H1 (cell line): ENCODE data around the gene AKAP7. TPM values are rescaled to one million over a fixed set of nuclear protein-coding genes. Genes with fewer than 3 reads are reported as not detected.

Experiments used
- CTCF ChIA-PET: fragments of 300-600 bp; sonication (Branson Sonifier 250); formaldehyde crosslinking; loops from one replicate; lab custom pipeline; 2021; ENCODE audit not compliant: partially characterized antibody; lab: Charles Lee
- POLR2A ChIA-PET: fragments of 300-600 bp; sonication (Branson Sonifier 250); formaldehyde crosslinking; loops from one replicate; lab custom pipeline; 2021; ENCODE audit warnings: inconsistent platforms; ENCODE audit not compliant: partially characterized antibody; lab: Charles Lee
- DNase-seq, 2 experiments: peaks; one replicate each; pipeline versions ENCODE4 v3.0.0 to v3.0.0-alpha.2; 2010 to 2022; ENCODE audit warnings: low spot score in 2 of 2, low read depth in 1 of 2, mixed read lengths in 1 of 2
- FAIRE-seq: peaks from 2 replicates; lab custom pipeline; 2011; peaks lifted over from hg19 to GRCh38; lab: Jason Lieb, UNC
- H2AFZ ChIP-seq: 2 replicates; pipeline ENCODE4 v1.8.1; 2012; ENCODE audit warnings: low read length, inconsistent platforms
- H2AK5ac ChIP-seq: 2 replicates; pipeline ENCODE4 v1.6.1; 2013; ENCODE audit warnings: low read depth, low read length
- H2BK120ac ChIP-seq: replicated peaks from 2 replicates; pipeline ENCODE3; 2013; ENCODE audit warnings: low read depth, low read length, inconsistent platforms
- H2BK12ac ChIP-seq: 2 replicates; pipeline ENCODE4 v1.6.1; 2013; ENCODE audit warnings: low read depth, low read length
- H2BK15ac ChIP-seq: 2 replicates; pipeline ENCODE4 v1.6.1; 2013; ENCODE audit warnings: low read length
- H2BK20ac ChIP-seq: 2 replicates; pipeline ENCODE4 v1.6.1; 2013; ENCODE audit warnings: low read length
- H2BK5ac ChIP-seq: 2 replicates; pipeline ENCODE4 v1.6.1; 2013; ENCODE audit warnings: low read depth, low read length
- H3K14ac ChIP-seq: 2 replicates; pipeline ENCODE4 v1.6.1; 2013; ENCODE audit warnings: inconsistent platforms; ENCODE audit not compliant: insufficient read length
- H3K18ac ChIP-seq: 2 replicates; pipeline ENCODE4 v1.6.1; 2013; ENCODE audit warnings: low read length; ENCODE audit errors: extremely low read depth
- H3K23ac ChIP-seq: 2 replicates; pipeline ENCODE4 v1.6.1; 2013; ENCODE audit warnings: inconsistent platforms; ENCODE audit not compliant: insufficient read length
- H3K23me2 ChIP-seq: 2 replicates; pipeline ENCODE4 v1.6.1; 2013; ENCODE audit warnings: low read depth, low read length
- H3K27ac ChIP-seq: 2 replicates; pipeline ENCODE4 v1.6.1; 2011; ENCODE audit warnings: low read depth, low read length, inconsistent platforms
- H3K27me3 ChIP-seq, 4 experiments: replicated peaks in 1 of 4; 1 replicate in 1 of 4; 2 replicates in 3 of 4; pipeline versions ENCODE4 v1.6.1 to v1.8.1; 2011 to 2013; ENCODE audit warnings: low read length in 3 of 4, mild to moderate bottlenecking in 3 of 4, inconsistent platforms in 2 of 4, mixed read lengths in 2 of 4, moderate library complexity in 1 of 4; ENCODE audit not compliant: control insufficient read depth in 3 of 4, insufficient read depth in 3 of 4; ENCODE audit errors: extremely low read depth in 1 of 4
- H3K36me3 ChIP-seq, 4 experiments: 2 replicates each; pipeline versions ENCODE4 v1.6.1 to v1.8.1; 2011 to 2013; ENCODE audit warnings: mild to moderate bottlenecking in 4 of 4, low read length in 3 of 4, moderate library complexity in 2 of 4, control low read depth in 1 of 4, inconsistent platforms in 1 of 4; ENCODE audit not compliant: insufficient read depth in 4 of 4, control insufficient read depth in 2 of 4
- H3K4ac ChIP-seq: replicated peaks from 2 replicates; pipeline ENCODE3; 2013; ENCODE audit warnings: low read length, low read depth, mixed read lengths, inconsistent platforms; ENCODE audit not compliant: insufficient read length
- H3K4me1 ChIP-seq, 4 experiments: replicated peaks in 1 of 4; 1 replicate in 1 of 4; 2 replicates in 3 of 4; pipeline versions ENCODE4 v1.6.1 to v1.8.1; 2011 to 2013; ENCODE audit warnings: low read length in 3 of 4, inconsistent platforms in 2 of 4, mixed read lengths in 1 of 4; ENCODE audit not compliant: insufficient read depth in 4 of 4, control insufficient read depth in 3 of 4
- H3K4me2 ChIP-seq, 2 experiments: 2 replicates each; pipeline versions ENCODE4 v1.6.1 to v1.8.1; 2011 to 2013; ENCODE audit warnings: low read depth in 2 of 2, low read length in 2 of 2, control low read depth in 1 of 2, inconsistent platforms in 1 of 2, mild to moderate bottlenecking in 1 of 2; ENCODE audit not compliant: insufficient read depth in 1 of 2
- H3K4me3 ChIP-seq, 4 experiments: fragments of 200-600, 300-600 bp in 1 of 4; sonication (generic), shearing (Covaris generic), sonication (Bioruptor Twin) in 1 of 4; 2 replicates each; pipeline versions ENCODE4 v1.5.1 to v1.8.1; 2011 to 2016; ENCODE audit warnings: low read length in 4 of 4, low read depth in 3 of 4, control low read depth in 2 of 4, inconsistent platforms in 2 of 4, mild to moderate bottlenecking in 2 of 4, mixed read lengths in 1 of 4, moderate library complexity in 1 of 4; ENCODE audit not compliant: insufficient read depth in 2 of 4; ENCODE audit errors: extremely low read depth in 1 of 4
- H3K56ac ChIP-seq: replicated peaks from 2 replicates; pipeline ENCODE3; 2013; ENCODE audit warnings: low read depth, mild to moderate bottlenecking, mixed read lengths, low read length, inconsistent platforms; ENCODE audit not compliant: insufficient read length
- H3K79me1 ChIP-seq: 2 replicates; pipeline ENCODE4 v1.6.1; 2013; ENCODE audit warnings: low read depth, low read length, control low read depth
- H3K79me2 ChIP-seq, 2 experiments: 2 replicates each; pipeline versions ENCODE4 v1.6.1 to v1.8.1; 2012 to 2013; ENCODE audit warnings: low read length in 2 of 2, mild to moderate bottlenecking in 2 of 2, inconsistent platforms in 1 of 2; ENCODE audit not compliant: insufficient read depth in 2 of 2, control insufficient read depth in 1 of 2
- H3K9ac ChIP-seq, 4 experiments: replicated peaks in 1 of 4; 1 replicate in 1 of 4; 2 replicates in 3 of 4; pipeline versions ENCODE4 v1.6.1 to v1.8.1; 2011 to 2013; ENCODE audit warnings: low read depth in 3 of 4, low read length in 3 of 4, control low read depth in 2 of 4, mild to moderate bottlenecking in 2 of 4, moderate library complexity in 2 of 4, inconsistent platforms in 1 of 4; ENCODE audit errors: extremely low read depth in 1 of 4
- H3K9me3 ChIP-seq, 2 experiments: 2 replicates each; pipeline versions ENCODE4 v1.6.1 to v1.8.1; 2012 to 2013; ENCODE audit warnings: mild to moderate bottlenecking in 2 of 2, moderate library complexity in 2 of 2, control low read depth in 1 of 2, inconsistent platforms in 1 of 2, low read depth in 1 of 2, low read length in 1 of 2, mixed read lengths in 1 of 2; ENCODE audit not compliant: insufficient read depth in 2 of 2
- H4K20me1 ChIP-seq, 2 experiments: replicated peaks in 1 of 2; 2 replicates each; pipeline versions ENCODE3 to v1.8.1; 2011 to 2013; ENCODE audit warnings: inconsistent platforms in 2 of 2, low read length in 2 of 2, mild to moderate bottlenecking in 1 of 2; ENCODE audit not compliant: insufficient read depth in 2 of 2, control insufficient read depth in 1 of 2
- H4K5ac ChIP-seq: 2 replicates; pipeline ENCODE4 v1.6.1; 2013; ENCODE audit warnings: low read length, low read depth, mixed read lengths, inconsistent platforms; ENCODE audit not compliant: insufficient read length
- H4K8ac ChIP-seq: 2 replicates; pipeline ENCODE4 v1.8.0; 2013; ENCODE audit warnings: mild to moderate bottlenecking, moderate library complexity, low read length, inconsistent platforms; ENCODE audit not compliant: insufficient read depth; ENCODE audit errors: extremely low read depth
- H4K91ac ChIP-seq: replicated peaks from 2 replicates; pipeline ENCODE3; 2013; ENCODE audit warnings: low read length, mixed read lengths, inconsistent platforms; ENCODE audit not compliant: insufficient read length
- ATF3 ChIP-seq: IDR thresholded peaks from 2 replicates; pipeline ENCODE4 v1.6.1; 2011; ENCODE audit warnings: low read depth, mild to moderate bottlenecking, low read length; ENCODE audit not compliant: insufficient read depth
- BCL11A ChIP-seq, 2 experiments: IDR thresholded peaks; one replicate each; pipeline ENCODE4 v1.6.1; 2011; ENCODE audit warnings: low read depth in 2 of 2, low read length in 2 of 2, mild to moderate bottlenecking in 2 of 2
- BRCA1 ChIP-seq: IDR thresholded peaks from 2 replicates; pipeline ENCODE4 v1.6.1; 2012; ENCODE audit warnings: low read depth, low read length, improper control_type of control experiment
- CREB1 ChIP-seq: IDR thresholded peaks from 2 replicates; pipeline ENCODE4 v1.6.1; 2012; ENCODE audit warnings: inconsistent platforms
- FOSL1 ChIP-seq: IDR thresholded peaks from 2 replicates; pipeline ENCODE4 v1.6.1; 2011; ENCODE audit warnings: mild to moderate bottlenecking, low read depth, low read length, moderate library complexity; ENCODE audit not compliant: insufficient read depth
- KDM5A ChIP-seq: fragments of 200-600 bp; IDR thresholded peaks from 2 replicates; pipeline ENCODE4 v1.7.1; 2012; ENCODE audit warnings: mild to moderate bottlenecking, low read length, inconsistent platforms, mixed read lengths
- NANOG ChIP-seq: IDR thresholded peaks from 2 replicates; pipeline ENCODE4 v1.6.1; 2011; ENCODE audit warnings: low read length, low read depth, mild to moderate bottlenecking, inconsistent platforms; ENCODE audit not compliant: insufficient read depth, poor library complexity, severe bottlenecking
- NRF1 ChIP-seq: IDR thresholded peaks from 2 replicates; pipeline ENCODE4 v1.6.1; 2011; ENCODE audit warnings: mild to moderate bottlenecking, low read depth, low read length, improper control_type of control experiment
- RXRA ChIP-seq: IDR thresholded peaks from 2 replicates; pipeline ENCODE4 v1.6.1; 2011; ENCODE audit warnings: low read depth, mild to moderate bottlenecking, low read length, moderate library complexity; ENCODE audit not compliant: insufficient read depth
- SIRT6 ChIP-seq: IDR thresholded peaks from one replicate; pipeline ENCODE4 v1.7.1; 2012; ENCODE audit warnings: low read length, inconsistent platforms
- SIX5 ChIP-seq: IDR thresholded peaks from 2 replicates; pipeline ENCODE4 v1.6.1; 2011; ENCODE audit warnings: mild to moderate bottlenecking, low read depth, low read length
- SP4 ChIP-seq: IDR thresholded peaks from 2 replicates; pipeline ENCODE4 v1.6.1; 2012; ENCODE audit warnings: low read length, inconsistent platforms
- TCF12 ChIP-seq: IDR thresholded peaks from 2 replicates; pipeline ENCODE4 v1.6.1; 2011; ENCODE audit warnings: low read depth, mild to moderate bottlenecking, low read length
- USF2 ChIP-seq: IDR thresholded peaks from 2 replicates; pipeline ENCODE4 v1.6.1; 2011; ENCODE audit warnings: low read length, improper control_type of control experiment
- YY1 ChIP-seq: IDR thresholded peaks from 2 replicates; pipeline ENCODE4 v1.6.1; 2011; ENCODE audit warnings: low read depth, mild to moderate bottlenecking, low read length
- polyA plus RNA-seq, 7 experiments: library from polyadenylated mRNA; depleted of rRNA in 3 of 7; stranded (reverse) in 5 of 7; unstranded in 2 of 7; fragments of >200 nt in 5 of 7; fragments of 200-250 nt in 2 of 7; gene quantifications; 1 replicate in 5 of 7; 2 replicates in 1 of 7; 4 replicates in 1 of 7; pipeline versions ENCODE4 v1.2.1 to v1.2.3, GENCODE V29; 2011 to 2013; ENCODE audit warnings: missing spikeins in 2 of 7, mixed read lengths in 2 of 7
- total RNA-seq: library from RNA; stranded (reverse); fragmentation: NEBNext Ultra II Directional; extraction: Animal tissue kit (Norgen Biotek cat#: 25700); gene quantifications from 2 replicates; pipeline ENCODE4 v1.2.1, GENCODE V29; 2021

Gene AKAP7
- total and polyA plus RNA-seq, 2 of the 8 experiments (the other 6 are each of a cell fraction or from before 2014, with no cell fraction given): 4.7 to 16.9 TPM

GRCh38 chr6:131255434-131255833 lies 120.2 kb downstream of the AKAP7 start:
- Histone ChIP-seq H3K36me3 (peaks cover 0 to 3% (median 0%) of the 10 kb centered on the region in 4 experiments; a peak in 2 of 8 replicates), H4K20me1 (no peaks in the 10 kb centered on the region), H4K8ac (no peak overlapping the region), H3K9me3 (no peaks in the 10 kb centered on the region; a peak in 1 of 4 replicates), H3K23me2 (no peaks in the 10 kb centered on the region), H3K4me1 (peaks cover 0 to 11% (median 9%) of the 10 kb centered on the region in 4 experiments; a peak in 3 of 7 replicates), H2BK15ac (no peak overlapping the region), H4K5ac (no peak overlapping the region), H3K18ac (no peak overlapping the region), H3K23ac (no peak overlapping the region), H3K56ac (no peak overlapping the region), H3K79me1 (no peaks in the 10 kb centered on the region), H2BK5ac (no peak overlapping the region), H3K4me3 (no peak overlapping the region), H3K14ac (no peak overlapping the region), H2AK5ac (no peak overlapping the region), H2BK12ac (no peak overlapping the region), H2AFZ (no peak overlapping the region), H3K9ac (no peak overlapping the region), H3K79me2 (peaks cover 0 to 4% of the 10 kb centered on the region in 2 experiments; a peak in 1 of 4 replicates), H3K27ac (no peak overlapping the region), H3K27me3 (no peaks in the 10 kb centered on the region), H3K4ac (no peak overlapping the region), H4K91ac (no peak overlapping the region), H3K4me2 (no peak overlapping the region), H2BK120ac (no peak overlapping the region), H2BK20ac (no peak overlapping the region)
- POLR2A ChIA-PET: interaction anchor here (1.1 kb wide), 1 partner anchor 11 kb away, joined by 3 read pairs; no protein-coding TSS in a partner anchor
- CTCF ChIA-PET: interaction anchor here (0.6 to 1.6 kb wide), 4 partner anchors 27 to 264 kb away, joined by 3 to 4 read pairs (median 4); no protein-coding TSS in a partner anchor
- DNase-seq: no peak
- FAIRE-seq: no peak
- TF ChIP-seq YY1 (no peak), BCL11A (IDR thresholded peaks at IDR 0.05; ENCODE audit: low read depth in 2 of 2, low read length in 2 of 2) (no peak), BRCA1 (no peak), KDM5A (no peak), SIX5 (no peak), CREB1 (no peak), RXRA (no peak), USF2 (no peak), SIRT6 (no peak), NANOG (no peak), TCF12 (no peak), ATF3 (no peak), FOSL1 (no peak), NRF1 (no peak), SP4 (no peak)
